Amygdala (tissue), 56 donors: Measurements from ENCODE around the gene GLT1D1.
"Not testable (repeated sequence)": the region's sequence is repeated elsewhere in the genome, so short reads cannot be mapped to it uniquely, and the experiment has no call there.

Experiments
- DNase-seq, 56 donors: peaks; one replicate each; lab custom pipeline; 2025; lab: John Stamatoyannopoulos, UW

The GLT1D1 gene

DNA sequence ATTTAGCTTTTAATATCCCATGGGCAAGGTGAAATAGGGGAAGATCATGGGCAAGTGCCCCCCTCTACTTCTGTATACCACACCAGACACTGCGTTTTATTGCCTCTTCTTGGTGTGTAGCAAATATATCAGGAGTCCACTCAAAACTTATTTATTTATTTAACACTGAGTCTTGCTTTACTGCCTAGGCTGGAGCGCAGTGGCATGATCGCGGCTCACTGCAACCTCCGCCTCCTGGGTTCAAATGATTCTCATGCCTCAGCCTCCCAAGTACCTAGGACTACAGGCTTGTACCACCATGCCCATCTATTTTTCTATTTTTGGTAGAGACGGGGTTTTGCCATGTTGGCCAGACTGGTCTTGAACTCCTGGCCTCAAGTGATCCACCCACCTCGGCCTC is 1.8 kb upstream of the GLT1D1 start:
- DNase-seq, result not testable (repeated sequence)

DNA sequence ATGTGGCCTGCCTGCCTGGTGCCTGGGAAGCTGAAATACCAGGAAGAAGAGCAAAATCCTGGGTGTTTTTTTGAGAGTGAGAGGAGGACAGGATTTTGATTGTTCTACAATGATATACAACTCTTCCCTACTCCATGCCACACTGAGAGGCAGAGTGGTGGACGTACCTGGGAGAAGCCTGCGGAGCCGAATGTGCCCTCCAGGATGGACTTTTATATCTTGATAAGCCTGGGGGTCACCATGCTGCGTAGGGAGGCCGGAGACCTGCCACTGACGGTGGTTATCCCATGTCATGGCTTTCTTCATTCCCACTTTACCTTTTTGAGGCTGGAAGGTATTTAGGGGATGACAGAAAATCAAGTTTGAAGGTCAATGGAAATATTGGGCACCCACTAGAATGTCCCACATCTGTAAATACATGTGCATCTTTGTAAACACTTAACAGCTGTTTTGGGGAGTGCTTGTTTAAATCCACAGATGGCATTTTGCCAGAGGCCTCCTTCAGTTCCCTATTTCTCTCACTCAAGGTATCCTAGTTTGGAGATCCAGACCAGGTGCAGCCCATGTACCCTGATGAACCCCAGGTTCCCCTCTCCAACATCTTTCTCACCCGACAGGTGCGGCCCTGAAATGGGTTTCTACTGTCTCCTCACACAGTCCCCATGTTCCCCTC is 1.1 kb upstream of the GLT1D1 start:
- DNase-seq, result no peak

DNA sequence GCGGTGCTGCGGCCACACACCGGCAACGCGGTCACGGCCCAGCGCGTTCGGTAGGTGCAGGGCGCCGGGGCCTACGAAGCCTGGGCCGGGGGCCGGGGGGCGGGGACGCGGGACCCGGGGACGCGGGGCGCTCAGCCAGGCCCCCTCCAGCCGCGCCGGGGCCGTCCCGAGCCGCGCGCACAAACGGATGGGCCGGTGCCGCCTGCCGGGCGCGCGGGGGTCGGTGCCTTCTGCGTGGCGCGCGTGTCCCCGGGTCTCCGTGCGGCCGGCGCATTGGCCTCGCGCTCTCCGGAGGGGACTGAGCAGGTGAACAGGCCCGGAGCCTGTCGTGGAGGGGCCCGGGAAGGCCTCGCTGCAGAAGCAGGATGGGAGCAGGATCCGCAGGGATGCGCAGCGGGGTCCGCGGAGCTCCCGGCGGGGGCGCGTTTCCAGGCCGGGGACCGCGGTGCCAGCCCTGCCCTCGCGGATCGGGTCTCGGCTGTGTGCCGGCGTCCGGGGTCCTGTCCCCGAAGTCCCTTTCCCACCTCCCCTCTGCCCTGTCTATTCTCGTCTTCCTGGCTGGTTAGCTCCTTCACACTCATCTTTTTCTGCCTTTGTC is 421 bp downstream of the GLT1D1 start:
- peak in 6 of 56 donors; percentile 6 to 48 (median 18) for DNase-seq

DNA sequence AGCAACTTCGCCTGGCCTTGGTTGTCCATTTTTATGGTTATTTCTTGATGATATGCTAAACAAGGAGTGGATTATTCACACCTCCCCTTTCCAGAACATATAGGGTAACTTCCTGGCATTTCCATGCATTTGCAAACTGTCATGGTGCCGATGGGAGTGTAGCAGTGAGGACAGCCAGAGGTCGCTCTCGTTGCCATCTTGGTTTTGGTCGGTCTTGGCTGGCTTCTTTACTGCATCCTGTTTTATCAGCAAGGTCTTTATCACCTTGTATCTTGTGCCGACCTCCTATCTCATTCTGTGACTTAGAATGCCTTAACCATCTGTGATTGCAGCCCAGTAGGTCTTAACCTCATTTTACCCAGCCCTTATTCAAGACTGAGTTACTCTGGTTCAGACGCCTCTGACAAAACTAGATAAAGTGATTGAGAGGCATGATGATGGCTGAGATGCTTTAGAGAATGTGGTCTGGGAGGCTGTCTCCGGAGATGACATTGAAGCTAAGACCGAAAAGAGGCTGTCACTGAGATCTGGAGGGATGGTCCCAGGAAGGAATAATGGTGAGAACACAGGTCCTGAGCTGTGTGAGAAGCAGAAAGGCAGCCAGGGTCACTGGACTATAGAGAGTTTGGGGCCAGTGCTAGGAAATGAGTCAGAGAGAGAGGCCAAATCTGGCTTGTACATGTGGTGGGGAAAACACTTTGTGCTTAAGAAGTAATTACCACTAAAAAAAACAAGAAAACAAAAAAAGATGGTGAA is 2.9 kb downstream of the GLT1D1 start:
- DNase-seq, result no peak

DNA sequence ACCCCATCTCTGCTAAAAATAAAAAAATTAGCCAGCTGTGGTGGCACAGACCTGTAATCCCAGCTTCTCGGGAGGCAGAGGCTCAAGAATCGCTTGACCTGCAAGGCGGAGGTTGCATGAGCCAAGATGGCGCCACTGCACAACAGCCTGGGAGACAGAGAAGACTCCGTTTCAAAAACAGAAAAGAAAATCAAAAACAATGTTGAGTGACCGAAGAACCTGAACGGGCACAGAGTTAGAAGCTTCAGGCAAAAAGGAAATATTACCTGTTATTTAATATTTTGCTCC is 3.5 kb downstream of the GLT1D1 start:
- DNase-seq, result no peak

DNA sequence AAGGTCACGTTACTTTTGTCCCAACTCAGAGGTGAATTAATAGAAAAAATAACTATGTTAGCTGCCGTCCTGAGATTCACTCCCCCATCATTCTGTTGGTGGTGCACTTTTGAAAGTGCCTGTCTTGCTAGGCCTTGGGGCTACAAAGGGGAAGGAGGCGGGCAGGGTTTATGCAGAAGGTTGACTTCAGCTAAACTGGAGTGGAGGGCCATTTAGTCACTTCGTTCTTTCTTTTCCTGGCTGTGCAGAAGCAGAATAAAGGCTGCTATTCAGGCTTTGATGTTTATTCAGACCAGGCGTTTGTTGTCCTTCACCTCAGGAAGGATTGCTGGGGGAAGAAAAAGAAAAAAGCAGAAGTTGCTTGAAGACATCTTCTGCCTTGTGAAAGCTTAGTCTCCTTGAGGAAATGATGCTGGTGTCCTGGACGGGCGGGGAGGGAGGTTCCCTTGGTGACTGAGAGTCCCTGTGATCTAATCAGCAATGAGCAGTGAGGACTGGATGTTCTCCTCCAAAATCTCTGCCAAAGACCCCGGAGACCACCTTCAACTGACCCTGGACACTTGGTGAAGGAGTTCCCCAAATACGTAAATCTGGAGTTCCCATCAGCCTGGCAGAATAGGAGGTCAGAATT is 4.0 kb downstream of the GLT1D1 start:
- DNase-seq, result no peak

DNA sequence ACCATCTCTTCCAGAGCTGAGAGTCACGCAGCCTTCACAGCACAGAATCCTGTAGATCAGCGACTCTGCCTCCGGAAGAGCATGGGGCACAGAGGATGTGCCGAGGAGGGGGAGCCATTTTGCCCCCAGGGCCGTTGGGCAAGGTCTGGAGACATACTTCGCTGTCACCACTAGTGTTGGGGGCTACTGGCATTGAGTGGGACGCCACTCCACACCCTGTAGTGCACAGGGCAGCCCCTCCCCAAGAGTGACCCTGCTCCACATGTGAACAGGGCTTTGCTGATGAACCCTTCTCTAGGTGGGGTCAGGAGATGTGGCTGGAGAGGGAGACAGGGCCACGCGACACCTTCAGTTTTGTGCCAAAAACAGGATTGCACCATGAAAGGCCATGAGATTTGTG is 6.0 kb downstream of the GLT1D1 start:
- no peak for DNase-seq

DNA sequence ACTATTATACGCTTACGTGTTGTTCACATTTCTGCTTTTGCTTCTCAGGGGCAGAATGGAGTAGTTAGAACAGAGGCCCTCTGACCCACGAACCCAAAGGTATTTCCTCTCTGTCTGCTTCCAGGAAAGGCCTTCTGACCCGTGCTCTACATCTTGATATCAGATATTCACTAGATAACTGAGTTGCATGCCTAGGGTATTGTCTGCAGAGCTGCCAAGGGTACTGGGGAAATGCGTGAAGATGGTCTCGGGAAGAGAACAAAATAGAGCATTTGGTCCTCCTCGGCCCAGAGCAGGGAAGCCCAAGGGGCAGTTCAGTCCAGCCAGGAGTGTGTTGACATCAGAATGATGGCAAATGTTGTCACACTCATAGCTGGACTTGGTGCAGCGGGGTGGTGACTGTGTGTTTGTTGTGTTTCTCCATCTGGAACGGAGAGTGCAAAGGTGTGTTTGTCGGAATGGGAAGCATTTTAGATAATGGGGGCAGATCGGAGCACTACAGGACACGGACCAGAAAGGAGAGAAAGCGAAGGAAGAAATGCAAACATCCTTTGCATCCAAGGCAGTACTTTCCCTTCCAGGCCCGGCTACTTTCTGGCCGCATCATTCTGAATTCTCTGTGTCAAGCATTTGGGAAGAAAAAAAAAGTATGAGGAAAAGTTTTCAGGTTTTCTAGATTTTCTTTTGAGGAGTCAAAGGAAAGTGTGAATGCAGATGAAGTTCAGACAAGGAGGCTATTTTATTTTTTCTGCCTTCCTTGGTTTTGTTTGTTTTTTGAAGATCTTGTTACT is 8.1 kb downstream of the GLT1D1 start:
- no peak for DNase-seq

DNA sequence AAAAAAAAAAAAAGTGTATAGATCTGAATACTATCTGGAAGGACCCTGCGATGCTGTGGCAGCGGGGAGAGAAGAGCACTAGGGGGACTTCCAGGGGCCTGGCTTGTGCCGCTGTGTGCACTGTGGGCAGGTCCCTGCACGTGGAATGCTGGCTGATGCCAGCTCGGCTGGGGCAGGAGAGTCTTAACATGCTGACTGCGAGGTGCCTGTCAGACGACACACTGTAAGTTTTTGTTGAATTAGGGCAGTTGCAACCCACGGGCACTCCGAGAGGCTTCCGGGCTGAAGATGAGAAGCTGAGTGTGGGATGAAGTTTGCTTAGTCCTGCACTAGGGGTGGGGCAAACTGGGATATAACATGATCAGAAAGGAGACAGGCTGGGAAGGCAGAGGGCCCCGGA is 10.7 kb downstream of the GLT1D1 start:
- DNase-seq, result peak in 2 of 56 donors; percentile 17 to 34

DNA sequence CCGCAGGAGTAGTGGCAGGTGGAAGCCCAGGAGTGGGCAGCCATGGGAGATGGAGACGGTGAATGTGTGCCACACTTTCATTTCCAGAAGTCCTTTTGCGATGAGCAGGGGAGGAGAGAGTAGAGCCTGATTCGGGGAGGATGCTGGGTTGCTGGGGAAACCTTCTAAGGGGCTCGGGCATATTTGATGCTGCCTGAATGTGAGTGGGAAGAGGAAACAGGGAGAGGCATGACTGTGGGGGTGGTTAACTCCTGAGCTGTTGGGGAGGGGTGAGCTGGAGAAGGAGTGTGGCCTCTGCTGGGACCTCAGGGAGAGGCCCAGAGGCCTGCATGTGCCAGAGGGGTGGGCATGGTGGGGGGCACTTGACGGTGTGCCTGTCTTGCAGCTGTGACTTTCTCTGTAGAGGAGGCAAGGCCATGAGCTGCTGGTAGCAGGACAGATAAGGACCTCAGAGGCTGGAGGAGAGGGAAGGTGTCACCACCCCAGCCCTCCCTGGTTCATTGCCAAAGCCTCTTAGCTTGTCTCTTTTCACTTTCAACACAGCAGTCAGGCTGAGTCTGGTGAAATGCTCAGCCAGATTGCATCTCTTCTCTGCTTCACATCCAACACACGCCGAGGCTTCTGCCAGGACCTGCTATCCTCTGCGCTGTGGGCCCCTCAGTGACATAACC is 11.4 kb downstream of the GLT1D1 start:
- DNase-seq, result peak in 16 of 56 donors; percentile 12 to 50 (median 30)

DNA sequence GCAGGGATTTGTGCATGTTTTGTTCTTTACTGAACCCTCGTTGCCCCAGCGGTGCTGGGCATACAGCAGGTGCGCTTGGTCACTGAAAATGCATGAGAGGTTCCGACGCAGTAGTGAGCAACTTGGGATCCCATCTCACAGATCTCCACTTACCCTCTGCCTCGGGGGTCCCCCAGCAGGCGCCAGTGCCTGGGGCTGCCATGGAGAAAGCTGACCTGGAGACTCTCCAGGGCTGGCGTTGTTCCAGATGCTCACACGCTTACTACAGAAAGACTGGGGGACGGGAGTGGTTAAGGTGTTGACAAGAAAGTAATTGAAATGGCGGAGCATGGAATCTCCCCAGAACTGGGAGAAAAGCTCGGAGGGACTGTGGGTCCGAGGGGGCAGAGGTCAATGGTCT is 14.2 kb downstream of the GLT1D1 start:
- DNase-seq, result no peak

DNA sequence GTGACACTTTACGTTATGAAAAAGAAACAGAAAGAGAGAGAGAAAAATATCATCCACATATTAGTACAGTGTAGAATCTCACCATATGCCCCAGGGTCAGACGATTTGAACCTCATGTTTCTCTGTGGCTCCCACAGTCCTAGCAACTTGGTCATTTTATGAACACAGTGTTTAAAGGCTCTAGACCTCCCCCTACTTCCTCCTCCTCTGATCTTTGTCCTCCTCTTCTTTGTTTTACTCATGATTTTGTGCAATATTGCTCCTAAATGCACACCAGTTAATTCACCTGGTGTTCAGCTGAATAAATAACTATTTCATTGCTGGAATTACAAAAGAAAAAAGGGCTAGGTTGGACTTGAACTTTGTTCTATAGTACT is 18.2 kb downstream of the GLT1D1 start:
- DNase-seq, result no peak

DNA sequence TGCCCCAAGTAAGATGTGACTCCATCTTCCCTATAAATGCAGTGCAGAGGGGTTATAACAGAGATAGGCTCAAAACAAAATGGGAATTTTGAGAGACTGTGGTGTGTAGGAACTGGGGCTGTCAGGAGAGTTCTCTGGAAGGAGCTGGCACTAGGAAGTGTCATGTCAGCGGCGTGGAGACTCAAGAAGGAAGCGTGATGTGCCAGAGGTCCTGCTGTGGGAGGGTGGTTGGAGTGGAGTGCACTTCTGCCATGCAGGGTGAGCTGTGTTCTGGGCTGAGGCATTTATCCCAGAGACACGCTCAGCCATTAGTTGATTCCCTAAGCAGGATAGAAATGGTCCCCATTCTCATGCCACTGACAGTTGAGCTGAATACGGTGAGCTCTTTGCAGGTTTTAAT is 19.0 kb downstream of the GLT1D1 start:
- DNase-seq, result peak in 5 of 56 donors; percentile 2 to 26 (median 12)

DNA sequence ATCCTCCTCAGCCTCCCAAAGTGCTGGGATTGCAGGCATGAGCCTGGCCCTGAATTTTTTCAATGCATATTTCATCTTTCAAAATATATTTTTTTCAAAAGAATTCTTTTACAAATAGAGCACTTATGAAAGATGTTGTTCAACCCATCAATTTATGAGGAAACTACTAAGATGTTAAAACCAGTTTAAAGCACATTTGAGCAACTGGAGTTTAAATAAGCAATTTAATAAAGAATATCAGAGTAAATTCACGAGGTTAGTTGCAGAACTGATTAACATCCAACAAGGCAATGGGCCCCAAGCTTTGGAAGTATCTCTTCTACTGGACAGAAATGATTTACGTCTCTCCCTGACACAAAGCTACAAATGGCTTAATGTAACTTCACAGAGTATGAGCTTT is 23.3 kb downstream of the GLT1D1 start:
- no peak for DNase-seq

DNA sequence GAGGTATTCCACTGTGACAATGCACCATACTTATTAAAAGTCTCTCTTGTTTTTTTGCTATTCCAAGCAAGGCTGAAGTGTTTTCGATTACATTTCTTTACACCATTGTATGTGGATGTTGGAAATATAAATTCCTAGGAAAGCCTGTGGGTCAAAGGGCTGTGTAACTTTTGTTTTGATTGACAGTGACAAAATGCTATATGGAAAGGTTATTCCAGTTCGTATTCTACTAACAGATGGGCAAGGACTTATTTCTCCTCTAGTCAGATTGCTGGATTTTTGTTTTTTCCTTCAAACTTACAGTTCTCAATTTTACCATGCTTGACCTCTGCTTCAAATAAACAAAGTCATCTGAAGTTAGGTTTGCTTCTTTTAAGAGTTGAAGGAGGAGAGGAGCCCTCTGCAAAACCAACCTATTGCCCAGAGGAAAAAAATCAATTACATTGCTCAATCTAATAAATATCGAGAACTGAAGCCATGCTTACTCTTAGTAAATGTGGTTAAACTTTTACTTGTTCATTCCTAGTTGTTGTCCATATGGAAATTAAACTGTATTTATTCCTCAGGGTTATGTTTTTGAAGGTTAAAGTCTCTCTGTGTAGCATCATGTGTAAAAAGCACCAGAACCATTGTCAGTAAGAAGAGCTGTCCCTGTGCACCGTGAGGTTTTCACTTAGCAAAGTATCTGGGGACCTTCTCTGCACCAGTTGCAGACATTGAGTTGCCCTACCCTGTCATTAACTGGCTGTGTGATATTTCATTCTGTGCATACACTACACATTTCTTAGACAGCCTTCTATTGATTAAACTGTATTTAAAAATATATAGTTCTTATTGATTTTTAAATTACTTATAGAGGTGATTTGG is 26.9 kb downstream of the GLT1D1 start:
- DNase-seq, result no peak

DNA sequence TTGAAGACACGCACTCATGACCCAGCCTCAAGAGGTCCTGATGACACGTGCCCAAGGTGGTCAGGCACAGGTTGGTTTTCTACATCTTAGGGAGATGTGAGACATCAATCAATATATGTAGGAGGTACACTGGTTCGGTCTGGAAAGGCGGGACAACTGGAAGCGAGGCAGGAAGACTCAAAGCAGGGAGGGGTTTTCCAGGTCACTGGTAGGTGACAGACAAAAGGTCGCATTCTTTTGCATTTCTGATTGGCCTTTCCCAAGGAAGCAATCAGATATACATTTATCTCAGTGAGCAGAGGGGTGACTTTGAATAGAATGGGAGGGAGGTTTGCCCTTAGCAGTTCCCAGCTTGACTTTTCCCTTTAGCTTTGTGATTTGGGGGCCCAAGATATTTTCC is 38.6 kb downstream of the GLT1D1 start:
- no peak for DNase-seq

DNA sequence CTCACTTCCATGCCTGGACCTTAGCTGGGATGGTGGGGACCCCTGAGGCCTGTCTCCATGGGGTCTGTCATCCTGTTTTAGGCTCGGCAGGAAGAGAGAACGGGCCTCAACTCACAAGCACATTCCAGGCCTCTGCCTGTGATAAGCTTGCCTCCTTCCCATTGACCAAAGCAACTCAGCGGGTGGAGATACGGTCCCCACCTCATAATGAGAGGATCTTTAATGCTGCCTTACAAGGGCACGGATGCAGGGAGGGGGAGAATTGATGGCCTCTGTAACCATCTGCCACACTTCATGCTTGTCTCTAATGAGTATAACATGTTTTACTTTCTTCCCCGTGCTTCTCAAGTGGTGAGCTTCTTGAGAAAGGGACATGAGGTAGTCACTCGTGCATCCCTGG is 50.0 kb downstream of the GLT1D1 start:
- DNase-seq, result no peak

DNA sequence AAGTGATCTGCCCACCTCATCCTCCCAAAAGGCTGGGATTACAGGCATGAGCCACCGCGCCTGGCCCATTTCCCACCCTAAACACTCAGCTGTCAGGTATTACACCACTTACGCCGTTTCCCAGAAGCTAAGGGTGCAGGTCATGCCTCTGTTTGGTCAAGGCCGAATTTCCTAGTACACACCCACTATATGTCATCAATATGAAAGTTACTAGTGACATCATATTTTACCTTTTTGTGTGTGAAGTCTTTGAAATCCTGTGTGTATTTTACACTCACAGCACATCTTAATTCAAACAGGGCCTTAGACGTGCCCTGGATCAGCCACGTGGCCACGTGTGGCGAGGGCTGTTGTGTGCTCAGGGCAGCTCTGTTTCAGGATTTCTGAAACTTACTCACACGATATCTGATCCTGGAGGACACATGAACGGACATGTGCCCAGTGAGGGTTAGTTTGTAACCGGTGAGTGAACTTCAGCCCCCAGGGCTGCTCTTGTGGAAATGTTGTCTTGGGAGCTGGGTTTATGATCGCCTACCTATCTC is 51.8 kb downstream of the GLT1D1 start:
- DNase-seq, result no peak
